GM12878 (cell line): Measurements from ENCODE around the gene DOCK9.

Experiments
- BRCA1 ChIP-seq: IDR thresholded peaks from 2 replicates; pipeline ENCODE4 v1.6.1; 2011; ENCODE audit warnings: low read depth, low read length, improper control_type of control experiment
- CTCF ChIP-seq, 3 experiments: IDR thresholded peaks in 2 of 3; conservative IDR thresholded peaks in 1 of 3; 2 replicates each; pipeline ENCODE4 v1.5.1; 2011; ENCODE audit warnings: low read depth in 3 of 3, low read length in 3 of 3, mild to moderate bottlenecking in 3 of 3, control low read depth in 2 of 3, moderate library complexity in 2 of 3, inconsistent platforms in 1 of 3, mixed read lengths in 1 of 3; ENCODE audit not compliant: control insufficient read depth in 2 of 3, insufficient read depth in 1 of 3; ENCODE audit errors: extremely low read depth in 1 of 3
- EZH2 ChIP-seq: IDR thresholded peaks from 2 replicates; pipeline ENCODE4 v1.6.1; 2012; ENCODE audit warnings: low read depth, mild to moderate bottlenecking, control low read depth, inconsistent platforms, low read length, borderline replicate concordance; ENCODE audit not compliant: control insufficient read depth
- KLF5 ChIP-seq: fragments of 450-650 bp; IDR thresholded peaks from 2 replicates; pipeline ENCODE4 v1.6.1; 2014; ENCODE audit warnings: mild to moderate bottlenecking; ENCODE audit not compliant: partially characterized antibody
- MEF2A ChIP-seq: IDR thresholded peaks from 2 replicates; pipeline ENCODE4 v1.6.1; 2011; ENCODE audit warnings: low read depth, mild to moderate bottlenecking, low read length, moderate library complexity; ENCODE audit not compliant: insufficient read depth
- MTA3 ChIP-seq: IDR thresholded peaks from 2 replicates; pipeline ENCODE4 v1.6.1; 2012; ENCODE audit warnings: low read length, inconsistent platforms, borderline replicate concordance
- PKNOX1 ChIP-seq: fragments of 450-650 bp; IDR thresholded peaks from 2 replicates; pipeline ENCODE4 v1.6.1; 2016; ENCODE audit warnings: mild to moderate bottlenecking
- POLR2A ChIP-seq: IDR thresholded peaks from 2 replicates; pipeline ENCODE4 v1.6.1; 2011; ENCODE audit warnings: low read depth, mild to moderate bottlenecking, low read length
- RCOR1 ChIP-seq: conservative IDR thresholded peaks from 2 replicates; pipeline ENCODE4 v1.6.1; 2012; ENCODE audit warnings: low read depth, low read length, improper control_type of control experiment
- RELA ChIP-seq: fragments of 450-650 bp; IDR thresholded peaks from 2 replicates; pipeline ENCODE4 v1.8.0; 2014; ENCODE audit warnings: borderline replicate concordance; ENCODE audit not compliant: partially characterized antibody
- REST ChIP-seq: IDR thresholded peaks from 2 replicates; pipeline ENCODE4 v1.6.1; 2012; ENCODE audit warnings: mild to moderate bottlenecking, low read depth, low read length
- SIX5 ChIP-seq: IDR thresholded peaks from 2 replicates; pipeline ENCODE4 v1.6.1; 2011; ENCODE audit warnings: mild to moderate bottlenecking, low read depth, low read length, moderate library complexity; ENCODE audit not compliant: severe bottlenecking
- ZBTB4 ChIP-seq: fragments of 450-650 bp; formaldehyde crosslinking; IDR thresholded peaks from 2 replicates; pipeline ENCODE4 v1.4.0; 2022; ENCODE audit warnings: mild to moderate bottlenecking, moderate library complexity

GRCh38 chr13:98945863-98946605 is 31.8 kb downstream of the DOCK9 start:
- TF ChIP-seq BRCA1 (no peak), PKNOX1 (no peak), CTCF (IDR thresholded peaks at IDR 0.05 in 2 of 3, conservative IDR thresholded peaks at IDR 0.05 in 1 of 3; ENCODE audit: control insufficient read depth in 2 of 3, extremely low read depth in 1 of 3, insufficient read depth in 1 of 3, low read depth in 3 of 3, low read length in 3 of 3) (no peak), ZBTB4 (CRISPR knock-in tag) (no peak), POLR2A (no peak), MTA3 (no peak), REST (no peak), MEF2A (no peak), RELA (no peak), KLF5 (no peak), EZH2 (no peak), SIX5 (no peak), RCOR1 (no peak)
